Liver (tissue), 9 donors: Measurements from ENCODE around the gene GATC. TPM values are rescaled to one million over a fixed set of nuclear protein-coding genes. Genes with fewer than 3 reads are reported as not detected.

Experiments
- DNase-seq: peaks from one replicate; pipeline ENCODE4 v3.0.0-alpha.2; 2017; ENCODE audit warnings: low spot score
- H3K27ac ChIP-seq, 2 donors: one replicate each; pipeline ENCODE4 v1.7.0; 2013; ENCODE audit warnings: inconsistent platforms in 2 of 2, low read length in 2 of 2, control low read depth in 1 of 2, low read depth in 1 of 2, mild to moderate bottlenecking in 1 of 2
- H3K27me3 ChIP-seq, 4 donors: one replicate each; pipeline versions ENCODE4 v1.6.1 to v1.7.0; 2013; ENCODE audit warnings: low read length in 3 of 4, inconsistent platforms in 1 of 4, mild to moderate bottlenecking in 1 of 4, moderate library complexity in 1 of 4; ENCODE audit not compliant: control insufficient read depth in 4 of 4, insufficient read depth in 4 of 4
- H3K36me3 ChIP-seq, 4 donors: one replicate each; pipeline versions ENCODE4 v1.6.1 to v1.7.0; 2013; ENCODE audit warnings: low read length in 3 of 4, mild to moderate bottlenecking in 3 of 4, low read depth in 1 of 4, moderate library complexity in 1 of 4; ENCODE audit not compliant: control insufficient read depth in 4 of 4, insufficient read depth in 3 of 4
- H3K4me1 ChIP-seq, 4 donors: one replicate each; pipeline versions ENCODE4 v1.6.1 to v1.7.0; 2013; ENCODE audit warnings: low read length in 3 of 4, mild to moderate bottlenecking in 3 of 4, moderate library complexity in 1 of 4; ENCODE audit not compliant: control insufficient read depth in 4 of 4, insufficient read depth in 4 of 4
- H3K4me3 ChIP-seq, 3 donors: one replicate each; pipeline versions ENCODE4 v1.6.1 to v1.7.0; 2013; ENCODE audit warnings: low read length in 3 of 3, control low read depth in 1 of 3, low read depth in 1 of 3, mild to moderate bottlenecking in 1 of 3
- H3K9ac ChIP-seq, 2 donors: one replicate each; pipeline ENCODE4 v1.7.0; 2013; ENCODE audit warnings: low read length in 2 of 2, mild to moderate bottlenecking in 2 of 2, moderate library complexity in 2 of 2, control low read depth in 1 of 2, low read depth in 1 of 2
- H3K9me3 ChIP-seq, 4 donors: one replicate each; pipeline versions ENCODE4 v1.6.1 to v1.7.0; 2013; ENCODE audit warnings: low read length in 3 of 4; ENCODE audit not compliant: control insufficient read depth in 4 of 4
- EGR1 ChIP-seq, 2 donors: IDR thresholded peaks; 2 replicates each; pipeline ENCODE4 v1.6.1; 2016 to 2018; ENCODE audit warnings: antibody characterized with exemption in 2 of 2, low read depth in 2 of 2
- FOXA1 ChIP-seq: IDR thresholded peaks from 2 replicates; pipeline ENCODE4 v1.6.1; 2016; ENCODE audit warnings: antibody characterized with exemption
- FOXA2 ChIP-seq: IDR thresholded peaks from 2 replicates; pipeline ENCODE4 v1.6.1; 2016; ENCODE audit warnings: antibody characterized with exemption
- GABPA ChIP-seq, 2 donors: IDR thresholded peaks in 1 of 2; conservative IDR thresholded peaks in 1 of 2; 2 replicates each; pipeline ENCODE4 v1.6.1; 2016; ENCODE audit warnings: antibody characterized with exemption in 2 of 2, mild to moderate bottlenecking in 1 of 2, moderate library complexity in 1 of 2
- HNF4A ChIP-seq, 2 donors: conservative IDR thresholded peaks; 2 replicates each; pipeline ENCODE4 v1.6.1; 2016; ENCODE audit warnings: antibody characterized with exemption in 2 of 2, mild to moderate bottlenecking in 2 of 2
- HNF4G ChIP-seq: IDR thresholded peaks from 2 replicates; pipeline ENCODE4 v1.6.1; 2016; ENCODE audit warnings: antibody characterized with exemption
- JUND ChIP-seq, 2 donors: IDR thresholded peaks; 2 replicates each; pipeline ENCODE4 v1.6.1; 2016; ENCODE audit warnings: antibody characterized with exemption in 2 of 2
- NR2F2 ChIP-seq: IDR thresholded peaks from 2 replicates; pipeline ENCODE4 v1.6.1; 2016; ENCODE audit warnings: antibody characterized with exemption
- RXRA ChIP-seq, 2 donors: IDR thresholded peaks; 2 replicates each; pipeline ENCODE4 v1.6.1; 2017 to 2018; ENCODE audit warnings: antibody characterized with exemption in 2 of 2, mild to moderate bottlenecking in 1 of 2
- SP1 ChIP-seq: IDR thresholded peaks from 2 replicates; pipeline ENCODE4 v1.6.1; 2018; ENCODE audit warnings: antibody characterized with exemption, mild to moderate bottlenecking
- TAF1 ChIP-seq: conservative IDR thresholded peaks from 2 replicates; pipeline ENCODE4 v1.6.1; 2016; ENCODE audit warnings: antibody characterized with exemption, mild to moderate bottlenecking
- YY1 ChIP-seq: IDR thresholded peaks from 2 replicates; pipeline ENCODE4 v1.6.1; 2016; ENCODE audit warnings: antibody characterized with exemption, mild to moderate bottlenecking
- WGBS: extraction: QIAGEN DNeasy Blood & Tissue Kit; methylation state at CpG from one replicate; pipeline ENCODE4 v1.1.7; 2013; 5-methylcytosine and 5-hydroxymethylcytosine counted together
- polyA plus RNA-seq, 2 donors: library from polyadenylated mRNA; stranded (reverse) in 1 of 2; unstranded in 1 of 2; fragments of 200-250 nt in 1 of 2; fragments of >200 nt in 1 of 2; fragmentation: Nextera tagmentation in 1 of 2; extraction: Ambion mirVana in 1 of 2; gene quantifications; one replicate each; pipeline versions ENCODE4 v1.2.1 to v1.2.3, GENCODE V29; 2013 to 2015
- total RNA-seq, 2 donors: library from RNA; depleted of rRNA; stranded (reverse); fragments of >200 nt; gene quantifications; one replicate each; pipeline ENCODE4 v1.2.3, GENCODE V29; 2014
- TF ChIP-seq, protein P1 (sequence below): IDR thresholded peaks from 2 replicates; pipeline ENCODE4 v1.6.1; 2016; ENCODE audit warnings: antibody characterized with exemption
- TF ChIP-seq, protein P2 (sequence below): IDR thresholded peaks from 2 replicates; pipeline ENCODE4 v1.6.1; 2016; ENCODE audit warnings: antibody characterized with exemption
- TF ChIP-seq, protein P3 (sequence below): fragments of 150-350 bp; IDR thresholded peaks from 2 replicates; pipeline ENCODE4 v1.5.1; 2017; ENCODE audit warnings: improper control_type of control experiment, low read depth, low read length; ENCODE audit not compliant: missing input control
- TF ChIP-seq, protein P4 (sequence below): IDR thresholded peaks from 2 replicates; pipeline ENCODE4 v1.6.1; 2016; ENCODE audit warnings: antibody characterized with exemption, mild to moderate bottlenecking
- TF ChIP-seq, protein P5 (sequence below): IDR thresholded peaks from 2 replicates; pipeline ENCODE4 v1.6.1; 2016; ENCODE audit warnings: antibody characterized with exemption
- donor health status: healthy.
- donor health status: healthy.
- donor health status: healthy.
- donor health status: healthy.
- donor health status: healthy.

GATC gene
- total and polyA plus RNA-seq, 4 donors = 8.9 to 15.5 (median 13.3) TPM

DNA sequence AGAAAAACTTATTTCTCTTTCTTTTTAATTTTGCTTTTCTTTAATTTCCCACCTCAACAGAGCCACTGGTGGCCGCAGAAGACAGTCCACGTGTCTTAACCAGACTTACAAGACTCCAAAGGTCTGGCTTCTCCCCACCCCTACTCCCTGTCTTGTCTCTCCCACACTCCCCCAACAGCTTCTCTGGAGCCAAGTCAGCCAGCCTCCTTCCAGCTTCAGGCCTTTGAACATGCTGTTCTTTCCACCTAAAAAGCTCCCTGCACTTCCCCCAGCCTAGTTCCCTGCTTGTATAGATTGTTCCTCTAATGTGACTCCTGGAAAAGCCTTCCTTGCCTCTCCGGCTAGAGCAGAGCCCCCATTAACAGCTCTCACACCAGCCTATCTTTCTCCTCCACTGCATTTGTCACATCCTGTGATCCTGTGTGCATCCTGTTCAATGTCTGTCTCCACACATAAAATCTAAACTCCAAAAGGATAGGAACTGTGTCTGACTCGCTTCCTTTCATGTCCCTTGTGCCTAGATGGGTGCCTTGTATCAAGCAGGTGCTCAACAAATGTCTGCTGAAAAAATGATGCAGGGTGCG is 41.9 kb downstream of the GATC start:
- DNase-seq = no peak
- H3K36me3 ChIP-seq = no peaks in the 10 kb centered on the region
- H3K4me3 ChIP-seq = no peak overlapping the region
- no peak overlapping the region for H3K9ac ChIP-seq
- H3K9me3 ChIP-seq = no peaks in the 10 kb centered on the region
- no peak overlapping the region for H3K27ac ChIP-seq
- WGBS = 78% methylated on average over 5 of the region's 5 CpGs
- no peaks in the 10 kb centered on the region for H3K4me1 ChIP-seq
- TF ChIP-seq GABPA (IDR thresholded peaks at IDR 0.05 in 1 of 2, conservative IDR thresholded peaks at IDR 0.05 in 1 of 2) (no peak), HNF4A (conservative IDR thresholded peaks at IDR 0.05) (no peak), TAF1 (no peak), JUND (IDR thresholded peaks at IDR 0.05) (no peak)
- TF ChIP-seq, protein P1, sequence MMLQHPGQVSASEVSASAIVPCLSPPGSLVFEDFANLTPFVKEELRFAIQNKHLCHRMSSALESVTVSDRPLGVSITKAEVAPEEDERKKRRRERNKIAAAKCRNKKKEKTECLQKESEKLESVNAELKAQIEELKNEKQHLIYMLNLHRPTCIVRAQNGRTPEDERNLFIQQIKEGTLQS = no peak
- no peaks in the 10 kb centered on the region for H3K27me3 ChIP-seq

DNA sequence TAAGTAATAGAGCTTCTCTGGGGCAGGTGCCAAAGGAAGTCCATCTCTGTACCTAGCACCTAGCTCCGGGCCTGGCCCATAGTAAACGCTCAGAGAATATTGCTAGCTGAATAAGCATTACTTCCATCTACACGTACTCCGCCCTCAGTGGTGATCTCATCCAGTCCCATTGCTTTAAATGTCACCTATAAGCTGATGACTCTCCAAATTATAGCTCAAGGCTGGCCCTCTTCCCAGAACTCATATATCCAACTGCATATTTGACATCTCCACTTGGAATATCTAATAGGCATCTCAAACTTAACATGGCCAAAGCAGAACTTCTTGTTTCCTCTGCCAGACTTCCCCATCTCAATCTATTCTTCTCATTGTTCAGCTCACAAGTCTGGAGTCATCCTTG is 42.8 kb downstream of the GATC start:
- TF ChIP-seq JUND (IDR thresholded peaks at IDR 0.05) (no peak), HNF4A (conservative IDR thresholded peaks at IDR 0.05) (no peak), RXRA (IDR thresholded peaks at IDR 0.05) (no peak), SP1 (no peak), FOXA2 (no peak), NR2F2 (no peak), YY1 (no peak), HNF4G (no peak), EGR1 (IDR thresholded peaks at IDR 0.05; ENCODE audit: low read depth in 2 of 2) (no peak)
- TF ChIP-seq, protein P2, sequence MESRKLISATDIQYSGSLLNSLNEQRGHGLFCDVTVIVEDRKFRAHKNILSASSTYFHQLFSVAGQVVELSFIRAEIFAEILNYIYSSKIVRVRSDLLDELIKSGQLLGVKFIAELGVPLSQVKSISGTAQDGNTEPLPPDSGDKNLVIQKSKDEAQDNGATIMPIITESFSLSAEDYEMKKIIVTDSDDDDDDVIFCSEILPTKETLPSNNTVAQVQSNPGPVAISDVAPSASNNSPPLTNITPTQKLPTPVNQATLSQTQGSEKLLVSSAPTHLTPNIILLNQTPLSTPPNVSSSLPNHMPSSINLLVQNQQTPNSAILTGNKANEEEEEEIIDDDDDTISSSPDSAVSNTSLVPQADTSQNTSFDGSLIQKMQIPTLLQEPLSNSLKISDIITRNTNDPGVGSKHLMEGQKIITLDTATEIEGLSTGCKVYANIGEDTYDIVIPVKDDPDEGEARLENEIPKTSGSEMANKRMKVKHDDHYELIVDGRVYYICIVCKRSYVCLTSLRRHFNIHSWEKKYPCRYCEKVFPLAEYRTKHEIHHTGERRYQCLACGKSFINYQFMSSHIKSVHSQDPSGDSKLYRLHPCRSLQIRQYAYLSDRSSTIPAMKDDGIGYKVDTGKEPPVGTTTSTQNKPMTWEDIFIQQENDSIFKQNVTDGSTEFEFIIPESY = no peak
- TF ChIP-seq, protein P1 = no peak
- no peak overlapping the region for H3K4me3 ChIP-seq
- H3K4me1 ChIP-seq = no peaks in the 10 kb centered on the region
- WGBS = 92% methylated on average over 4 of the region's 4 CpGs
- H3K36me3 ChIP-seq = no peaks in the 10 kb centered on the region
- no peaks in the 10 kb centered on the region for H3K27me3 ChIP-seq
- no peak for DNase-seq
- no peak overlapping the region for H3K9ac ChIP-seq
- H3K9me3 ChIP-seq = no peaks in the 10 kb centered on the region
- H3K27ac ChIP-seq = no peak overlapping the region

DNA sequence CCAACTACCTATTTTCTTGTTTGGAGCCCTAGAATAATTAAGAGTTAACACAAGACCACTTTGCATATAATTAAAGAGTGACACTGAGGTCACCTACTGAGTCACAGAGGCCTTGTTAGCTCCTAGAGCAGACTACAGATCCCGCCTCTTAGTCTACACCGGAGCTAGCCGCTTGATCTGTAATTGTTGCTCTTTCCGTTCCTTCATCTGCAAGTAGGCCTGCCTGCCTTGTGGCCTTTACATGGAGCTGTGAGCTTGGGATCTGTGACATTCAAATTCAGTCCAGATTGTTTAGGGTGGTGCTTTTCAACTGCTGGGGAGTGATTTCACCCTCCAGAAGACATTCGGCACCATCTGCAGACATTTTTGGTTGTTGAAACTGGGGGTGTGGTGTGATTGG is 44.1 kb downstream of the GATC start:
- H3K27me3 ChIP-seq = no peaks in the 10 kb centered on the region
- WGBS = 97% methylated on average over 5 of the region's 5 CpGs
- no peak for TF ChIP-seq YY1
- no peak for TF ChIP-seq FOXA2
- TF ChIP-seq, protein P2 = no peak
- no peak for TF ChIP-seq TAF1
- no peak for TF ChIP-seq HNF4G
- TF ChIP-seq, protein P1 = no peak
- TF ChIP-seq, protein P3, sequence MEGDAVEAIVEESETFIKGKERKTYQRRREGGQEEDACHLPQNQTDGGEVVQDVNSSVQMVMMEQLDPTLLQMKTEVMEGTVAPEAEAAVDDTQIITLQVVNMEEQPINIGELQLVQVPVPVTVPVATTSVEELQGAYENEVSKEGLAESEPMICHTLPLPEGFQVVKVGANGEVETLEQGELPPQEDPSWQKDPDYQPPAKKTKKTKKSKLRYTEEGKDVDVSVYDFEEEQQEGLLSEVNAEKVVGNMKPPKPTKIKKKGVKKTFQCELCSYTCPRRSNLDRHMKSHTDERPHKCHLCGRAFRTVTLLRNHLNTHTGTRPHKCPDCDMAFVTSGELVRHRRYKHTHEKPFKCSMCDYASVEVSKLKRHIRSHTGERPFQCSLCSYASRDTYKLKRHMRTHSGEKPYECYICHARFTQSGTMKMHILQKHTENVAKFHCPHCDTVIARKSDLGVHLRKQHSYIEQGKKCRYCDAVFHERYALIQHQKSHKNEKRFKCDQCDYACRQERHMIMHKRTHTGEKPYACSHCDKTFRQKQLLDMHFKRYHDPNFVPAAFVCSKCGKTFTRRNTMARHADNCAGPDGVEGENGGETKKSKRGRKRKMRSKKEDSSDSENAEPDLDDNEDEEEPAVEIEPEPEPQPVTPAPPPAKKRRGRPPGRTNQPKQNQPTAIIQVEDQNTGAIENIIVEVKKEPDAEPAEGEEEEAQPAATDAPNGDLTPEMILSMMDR = no peak
- TF ChIP-seq, protein P4, sequence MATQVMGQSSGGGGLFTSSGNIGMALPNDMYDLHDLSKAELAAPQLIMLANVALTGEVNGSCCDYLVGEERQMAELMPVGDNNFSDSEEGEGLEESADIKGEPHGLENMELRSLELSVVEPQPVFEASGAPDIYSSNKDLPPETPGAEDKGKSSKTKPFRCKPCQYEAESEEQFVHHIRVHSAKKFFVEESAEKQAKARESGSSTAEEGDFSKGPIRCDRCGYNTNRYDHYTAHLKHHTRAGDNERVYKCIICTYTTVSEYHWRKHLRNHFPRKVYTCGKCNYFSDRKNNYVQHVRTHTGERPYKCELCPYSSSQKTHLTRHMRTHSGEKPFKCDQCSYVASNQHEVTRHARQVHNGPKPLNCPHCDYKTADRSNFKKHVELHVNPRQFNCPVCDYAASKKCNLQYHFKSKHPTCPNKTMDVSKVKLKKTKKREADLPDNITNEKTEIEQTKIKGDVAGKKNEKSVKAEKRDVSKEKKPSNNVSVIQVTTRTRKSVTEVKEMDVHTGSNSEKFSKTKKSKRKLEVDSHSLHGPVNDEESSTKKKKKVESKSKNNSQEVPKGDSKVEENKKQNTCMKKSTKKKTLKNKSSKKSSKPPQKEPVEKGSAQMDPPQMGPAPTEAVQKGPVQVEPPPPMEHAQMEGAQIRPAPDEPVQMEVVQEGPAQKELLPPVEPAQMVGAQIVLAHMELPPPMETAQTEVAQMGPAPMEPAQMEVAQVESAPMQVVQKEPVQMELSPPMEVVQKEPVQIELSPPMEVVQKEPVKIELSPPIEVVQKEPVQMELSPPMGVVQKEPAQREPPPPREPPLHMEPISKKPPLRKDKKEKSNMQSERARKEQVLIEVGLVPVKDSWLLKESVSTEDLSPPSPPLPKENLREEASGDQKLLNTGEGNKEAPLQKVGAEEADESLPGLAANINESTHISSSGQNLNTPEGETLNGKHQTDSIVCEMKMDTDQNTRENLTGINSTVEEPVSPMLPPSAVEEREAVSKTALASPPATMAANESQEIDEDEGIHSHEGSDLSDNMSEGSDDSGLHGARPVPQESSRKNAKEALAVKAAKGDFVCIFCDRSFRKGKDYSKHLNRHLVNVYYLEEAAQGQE = no peak
- TF ChIP-seq, protein P5, sequence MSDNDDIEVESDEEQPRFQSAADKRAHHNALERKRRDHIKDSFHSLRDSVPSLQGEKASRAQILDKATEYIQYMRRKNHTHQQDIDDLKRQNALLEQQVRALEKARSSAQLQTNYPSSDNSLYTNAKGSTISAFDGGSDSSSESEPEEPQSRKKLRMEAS = no peak
- no peak for TF ChIP-seq FOXA1

More for the DNA sequence above, 44.1 kb downstream of the GATC start:
- no peak overlapping the region for H3K27ac ChIP-seq
- DNase-seq = no peak
- no peaks in the 10 kb centered on the region for H3K36me3 ChIP-seq
- no peak overlapping the region for H3K4me3 ChIP-seq
- no peaks in the 10 kb centered on the region for H3K9me3 ChIP-seq
- H3K4me1 ChIP-seq = peaks cover 0 to 6% (median 4%) of the 10 kb centered on the region in 4 donors
- H3K9ac ChIP-seq = no peak overlapping the region
